Keratinocyte (primary cell): Measurements from ENCODE around the gene ITGA3.

Experiments used
- EZH2 ChIP-seq: IDR thresholded peaks from one replicate; pipeline ENCODE4 v1.6.1; 2012; ENCODE audit warnings: inconsistent platforms, mild to moderate bottlenecking, low read length, moderate library complexity
- TF ChIP-seq, protein P1 (sequence below), 3 experiments: IDR thresholded peaks in 1 of 3; conservative IDR thresholded peaks in 1 of 3; optimal IDR thresholded peaks in 1 of 3; 2 replicates in 2 of 3; 3 replicates in 1 of 3; pipeline versions ENCODE3 to v1.5.1; 2011; ENCODE audit warnings: low read length in 3 of 3, mild to moderate bottlenecking in 3 of 3, moderate library complexity in 2 of 3, control low read depth in 1 of 3, inconsistent platforms in 1 of 3; ENCODE audit not compliant: insufficient read depth in 2 of 3; ENCODE audit errors: extremely low read depth in 1 of 3

- TF ChIP-seq, protein P1, sequence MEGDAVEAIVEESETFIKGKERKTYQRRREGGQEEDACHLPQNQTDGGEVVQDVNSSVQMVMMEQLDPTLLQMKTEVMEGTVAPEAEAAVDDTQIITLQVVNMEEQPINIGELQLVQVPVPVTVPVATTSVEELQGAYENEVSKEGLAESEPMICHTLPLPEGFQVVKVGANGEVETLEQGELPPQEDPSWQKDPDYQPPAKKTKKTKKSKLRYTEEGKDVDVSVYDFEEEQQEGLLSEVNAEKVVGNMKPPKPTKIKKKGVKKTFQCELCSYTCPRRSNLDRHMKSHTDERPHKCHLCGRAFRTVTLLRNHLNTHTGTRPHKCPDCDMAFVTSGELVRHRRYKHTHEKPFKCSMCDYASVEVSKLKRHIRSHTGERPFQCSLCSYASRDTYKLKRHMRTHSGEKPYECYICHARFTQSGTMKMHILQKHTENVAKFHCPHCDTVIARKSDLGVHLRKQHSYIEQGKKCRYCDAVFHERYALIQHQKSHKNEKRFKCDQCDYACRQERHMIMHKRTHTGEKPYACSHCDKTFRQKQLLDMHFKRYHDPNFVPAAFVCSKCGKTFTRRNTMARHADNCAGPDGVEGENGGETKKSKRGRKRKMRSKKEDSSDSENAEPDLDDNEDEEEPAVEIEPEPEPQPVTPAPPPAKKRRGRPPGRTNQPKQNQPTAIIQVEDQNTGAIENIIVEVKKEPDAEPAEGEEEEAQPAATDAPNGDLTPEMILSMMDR (optimal IDR thresholded peaks at IDR 0.05 in 1 of 3, IDR thresholded peaks at IDR 0.05 in 1 of 3, conservative IDR thresholded peaks at IDR 0.05 in 1 of 3; ENCODE audit: extremely low read depth in 1 of 3, insufficient read depth in 2 of 3, low read length in 3 of 3): no peak
- TF ChIP-seq EZH2: no peak
Observed at GRCh38 chr17:50066995-50067394, 11.1 kb downstream of the ITGA3 start.
